PFSK-1 (cell line): Measurements from ENCODE around the gene KCNIP4.

Source experiments
- POLR2AphosphoS5 ChIP-seq: IDR thresholded peaks from 2 replicates; pipeline ENCODE4 v1.6.1; 2012; ENCODE audit warnings: low read depth, mild to moderate bottlenecking, control low read depth, low read length, moderate library complexity
- TAF1 ChIP-seq: IDR thresholded peaks from 2 replicates; pipeline ENCODE4 v1.6.1; 2012; ENCODE audit warnings: low read length, control low read depth, borderline replicate concordance; ENCODE audit not compliant: insufficient read depth

GRCh38 chr4:21830272-21830671 is 118.3 kb downstream of the KCNIP4 start:
- no peak for TF ChIP-seq TAF1
- no peak for TF ChIP-seq POLR2AphosphoS5
